NOMO-1 (cell line): Measurements from ENCODE around the gene POLR3K.
A peak's percentile ranks its signal among the peaks of the same experiment; 100 is the strongest.

ENCODE experiments used
- DNase-seq, 2 experiments: peaks; one replicate each; lab custom pipeline; 2025; ENCODE audit not compliant: unreplicated experiment in 2 of 2; lab: John Stamatoyannopoulos, UW

POLR3K gene

GRCh38 chr16:66309-67182 is 13.1 kb upstream of the POLR3K start:
- no peak for DNase-seq

GRCh38 chr16:65745-66144 is 12.3 kb upstream of the POLR3K start:
- peak; percentile 75 to 83 for DNase-seq

- DNase-seq = no peak
Measured at GRCh38 chr16:64914-65255, 11.5 kb upstream of the POLR3K start.

GRCh38 chr16:63998-64913 is 10.8 kb upstream of the POLR3K start:
- no peak for DNase-seq

GRCh38 chr16:63466-63865 is 10.1 kb upstream of the POLR3K start:
- no peak for DNase-seq

- DNase-seq = no peak
Measured at GRCh38 chr16:62968-63391, 9.6 kb upstream of the POLR3K start.

GRCh38 chr16:62283-62967 is 9.0 kb upstream of the POLR3K start:
- no peak for DNase-seq

- DNase-seq = no peak
Measured at GRCh38 chr16:61879-62281, 8.5 kb upstream of the POLR3K start.

- no peak for DNase-seq
Measured at GRCh38 chr16:60929-61878, 7.8 kb upstream of the POLR3K start.

- DNase-seq = no peak
Measured at GRCh38 chr16:60166-60565, 6.8 kb upstream of the POLR3K start.

- no peak for DNase-seq
Measured at GRCh38 chr16:59440-60059, 6.1 kb upstream of the POLR3K start.

- no peak for DNase-seq
Measured at GRCh38 chr16:58491-59439, 5.4 kb upstream of the POLR3K start.

GRCh38 chr16:57711-58110 is 4.3 kb upstream of the POLR3K start:
- DNase-seq = no peak

- no peak for DNase-seq
Measured at GRCh38 chr16:56231-56927, 3.0 kb upstream of the POLR3K start.

- DNase-seq = no peak
Measured at GRCh38 chr16:55571-56136, 2.2 kb upstream of the POLR3K start.

- DNase-seq = peak in 1 of 2 experiments; percentile 52
Measured at GRCh38 chr16:54237-54581, 801 bp upstream of the POLR3K start.

GRCh38 chr16:50769-51591 is 2.4 kb downstream of the POLR3K start:
- DNase-seq = no peak
